ENCODE measurements around the gene AKAP13. TPM values are rescaled to one million over a fixed set of nuclear protein-coding genes. Genes with fewer than 3 reads are reported as not detected.
A peak's percentile ranks its signal among the peaks of the same experiment; 100 is the strongest.

Gene AKAP13
- total and polyA plus RNA-seq, 2 of the 13 experiments (the other 11 are each of a cell fraction or from before 2014, with no cell fraction given): 6.7 to 27.1 TPM

DNA sequence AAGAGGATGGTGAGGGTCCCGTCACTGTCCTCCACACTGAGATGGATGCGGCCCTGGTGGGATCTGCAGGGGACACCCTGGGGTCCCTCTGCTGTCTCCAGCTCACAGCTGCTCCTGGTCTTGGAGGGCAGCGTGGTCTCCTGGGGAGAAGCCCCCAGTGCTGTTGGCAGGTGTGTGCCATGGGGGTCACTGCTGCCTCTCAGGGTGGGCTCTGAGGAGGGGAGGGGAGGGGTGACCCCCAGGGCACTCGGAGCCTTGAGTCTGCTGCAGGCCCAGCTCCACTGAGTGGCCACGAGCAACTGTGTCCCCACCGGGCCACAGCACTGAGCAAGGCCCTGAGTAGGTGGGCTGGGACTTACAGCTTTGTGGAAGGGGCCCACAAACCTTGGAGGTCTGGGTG, 379.6 kb downstream of the AKAP13 start (continued):
- TF ChIP-seq, protein P1, sequence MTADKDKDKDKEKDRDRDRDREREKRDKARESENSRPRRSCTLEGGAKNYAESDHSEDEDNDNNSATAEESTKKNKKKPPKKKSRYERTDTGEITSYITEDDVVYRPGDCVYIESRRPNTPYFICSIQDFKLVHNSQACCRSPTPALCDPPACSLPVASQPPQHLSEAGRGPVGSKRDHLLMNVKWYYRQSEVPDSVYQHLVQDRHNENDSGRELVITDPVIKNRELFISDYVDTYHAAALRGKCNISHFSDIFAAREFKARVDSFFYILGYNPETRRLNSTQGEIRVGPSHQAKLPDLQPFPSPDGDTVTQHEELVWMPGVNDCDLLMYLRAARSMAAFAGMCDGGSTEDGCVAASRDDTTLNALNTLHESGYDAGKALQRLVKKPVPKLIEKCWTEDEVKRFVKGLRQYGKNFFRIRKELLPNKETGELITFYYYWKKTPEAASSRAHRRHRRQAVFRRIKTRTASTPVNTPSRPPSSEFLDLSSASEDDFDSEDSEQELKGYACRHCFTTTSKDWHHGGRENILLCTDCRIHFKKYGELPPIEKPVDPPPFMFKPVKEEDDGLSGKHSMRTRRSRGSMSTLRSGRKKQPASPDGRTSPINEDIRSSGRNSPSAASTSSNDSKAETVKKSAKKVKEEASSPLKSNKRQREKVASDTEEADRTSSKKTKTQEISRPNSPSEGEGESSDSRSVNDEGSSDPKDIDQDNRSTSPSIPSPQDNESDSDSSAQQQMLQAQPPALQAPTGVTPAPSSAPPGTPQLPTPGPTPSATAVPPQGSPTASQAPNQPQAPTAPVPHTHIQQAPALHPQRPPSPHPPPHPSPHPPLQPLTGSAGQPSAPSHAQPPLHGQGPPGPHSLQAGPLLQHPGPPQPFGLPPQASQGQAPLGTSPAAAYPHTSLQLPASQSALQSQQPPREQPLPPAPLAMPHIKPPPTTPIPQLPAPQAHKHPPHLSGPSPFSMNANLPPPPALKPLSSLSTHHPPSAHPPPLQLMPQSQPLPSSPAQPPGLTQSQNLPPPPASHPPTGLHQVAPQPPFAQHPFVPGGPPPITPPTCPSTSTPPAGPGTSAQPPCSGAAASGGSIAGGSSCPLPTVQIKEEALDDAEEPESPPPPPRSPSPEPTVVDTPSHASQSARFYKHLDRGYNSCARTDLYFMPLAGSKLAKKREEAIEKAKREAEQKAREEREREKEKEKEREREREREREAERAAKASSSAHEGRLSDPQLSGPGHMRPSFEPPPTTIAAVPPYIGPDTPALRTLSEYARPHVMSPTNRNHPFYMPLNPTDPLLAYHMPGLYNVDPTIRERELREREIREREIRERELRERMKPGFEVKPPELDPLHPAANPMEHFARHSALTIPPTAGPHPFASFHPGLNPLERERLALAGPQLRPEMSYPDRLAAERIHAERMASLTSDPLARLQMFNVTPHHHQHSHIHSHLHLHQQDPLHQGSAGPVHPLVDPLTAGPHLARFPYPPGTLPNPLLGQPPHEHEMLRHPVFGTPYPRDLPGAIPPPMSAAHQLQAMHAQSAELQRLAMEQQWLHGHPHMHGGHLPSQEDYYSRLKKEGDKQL (CRISPR knock-in tag; IDR thresholded peaks at IDR 0.05; ENCODE audit: low read depth): no peak
- TF ChIP-seq EHMT2 (IDR thresholded peaks at IDR 0.05; ENCODE audit: borderline replicate concordance, low read depth, low read length): no peak
- no peak for TF ChIP-seq ZNF776 (CRISPR knock-in tag; IDR thresholded peaks at IDR 0.05)
- TF ChIP-seq ATM (IDR thresholded peaks at IDR 0.05; ENCODE audit: borderline replicate concordance): no peak
- TF ChIP-seq ZNF143 (CRISPR knock-in tag; IDR thresholded peaks at IDR 0.05): no peak
- no peak for TF ChIP-seq KDM5A (IDR thresholded peaks at IDR 0.05; ENCODE audit: borderline replicate concordance, low read length)

DNA sequence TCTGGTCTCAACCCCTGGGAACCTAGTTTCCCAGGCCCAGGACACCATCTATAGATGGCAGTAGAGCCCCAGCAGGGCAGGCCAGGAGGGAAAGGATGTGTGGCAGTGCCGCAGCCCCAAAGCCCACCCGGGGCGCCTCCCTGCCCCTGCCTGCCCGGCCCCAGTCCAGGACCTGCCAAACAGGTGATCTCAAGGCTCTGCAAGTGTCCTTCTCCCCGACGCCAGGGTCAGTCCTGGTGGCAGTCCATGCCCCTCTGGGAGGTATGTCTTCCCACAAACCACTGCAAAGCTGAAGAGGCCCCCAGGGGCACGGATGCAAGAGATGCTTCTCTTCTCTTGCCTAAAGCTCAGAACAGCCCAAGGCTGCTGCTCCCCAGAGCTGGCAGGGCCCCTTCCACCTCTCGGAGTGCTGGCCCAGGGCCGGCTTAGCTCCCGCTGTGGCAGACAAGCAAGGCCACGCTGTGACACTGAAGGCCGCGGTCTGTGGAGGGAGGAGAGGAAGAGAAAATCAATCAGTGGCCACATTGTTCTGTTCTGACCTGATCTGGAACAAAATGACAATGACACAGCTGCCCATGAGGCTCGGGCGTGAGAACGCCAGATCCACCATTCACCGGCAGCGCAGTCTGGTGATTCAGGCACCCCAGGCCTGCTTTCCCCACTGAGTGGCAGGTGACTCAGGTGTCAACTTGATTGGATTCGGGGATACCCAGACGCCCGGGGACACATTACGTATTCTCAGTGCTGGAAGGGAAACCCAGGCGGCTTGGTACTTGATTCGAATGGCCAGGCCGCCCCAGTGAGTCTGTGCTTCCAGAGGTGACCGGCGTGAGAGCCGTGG, 380.3 kb downstream of the AKAP13 start:
- Histone ChIP-seq H3K79me2 (ENCODE audit: insufficient read depth, low read length) (no peaks in the 10 kb centered on the region), H3K9ac (ENCODE audit: insufficient read depth, low read depth, low read length) (no peak overlapping the region), H3K4me3 (replicated peaks in 1 of 3; ENCODE audit: insufficient read depth in 1 of 3, low read depth in 2 of 3, low read length in 3 of 3) (no peak overlapping the region), H3K4me1 (ENCODE audit: insufficient read depth, low read length) (peaks cover 10% of the 10 kb centered on the region), H3K27ac (ENCODE audit: extremely low read length, insufficient read depth, low read length) (no peak overlapping the region), H3K36me3 (replicated peaks in 1 of 2; ENCODE audit: control insufficient read depth in 1 of 2, insufficient read depth in 2 of 2, low read length in 2 of 2) (peaks cover 8 to 12% of the 10 kb centered on the region in 2 experiments; a peak in 2 of 5 replicates), H3K27me3 (ENCODE audit: control insufficient read depth in 1 of 2, insufficient read depth in 2 of 2, low read length in 2 of 2) (no peaks in the 10 kb centered on the region), H2AFZ (ENCODE audit: low read length) (no peak overlapping the region), H3K9me3 (ENCODE audit: low read length) (no peaks in the 10 kb centered on the region), H3K4me2 (ENCODE audit: low read depth, low read length) (no peak overlapping the region), H4K20me1 (ENCODE audit: insufficient read depth, low read length) (no peaks in the 10 kb centered on the region)
- DNase-seq (ENCODE audit: low spot score) (no peak), FAIRE-seq (no peak), ATAC-seq (no peak; the same call in 2 of the 3 replicates)
- 97% methylated on average over 15 of the region's 28 CpGs for WGBS (ENCODE audit: low lambda C conversion rate)
- POLR2A ChIA-PET: no interaction called here
- in situ Hi-C loops (cut with HindIII; ENCODE audit: extremely low pct_ligation_motif_present, low pct_unique_long_range_greater_than_20kb): no loop called here
- BruUV-seq (replicated peaks): no TSS peak
- CTCF ChIA-PET (ENCODE audit: low intra/inter-chr PET ratio, low total read pairs): no interaction called here
- intact Hi-C loops (cut with micrococcal nuclease; ENCODE audit: unreplicated experiment): no loop called here
- TF ChIP-seq, protein P2, sequence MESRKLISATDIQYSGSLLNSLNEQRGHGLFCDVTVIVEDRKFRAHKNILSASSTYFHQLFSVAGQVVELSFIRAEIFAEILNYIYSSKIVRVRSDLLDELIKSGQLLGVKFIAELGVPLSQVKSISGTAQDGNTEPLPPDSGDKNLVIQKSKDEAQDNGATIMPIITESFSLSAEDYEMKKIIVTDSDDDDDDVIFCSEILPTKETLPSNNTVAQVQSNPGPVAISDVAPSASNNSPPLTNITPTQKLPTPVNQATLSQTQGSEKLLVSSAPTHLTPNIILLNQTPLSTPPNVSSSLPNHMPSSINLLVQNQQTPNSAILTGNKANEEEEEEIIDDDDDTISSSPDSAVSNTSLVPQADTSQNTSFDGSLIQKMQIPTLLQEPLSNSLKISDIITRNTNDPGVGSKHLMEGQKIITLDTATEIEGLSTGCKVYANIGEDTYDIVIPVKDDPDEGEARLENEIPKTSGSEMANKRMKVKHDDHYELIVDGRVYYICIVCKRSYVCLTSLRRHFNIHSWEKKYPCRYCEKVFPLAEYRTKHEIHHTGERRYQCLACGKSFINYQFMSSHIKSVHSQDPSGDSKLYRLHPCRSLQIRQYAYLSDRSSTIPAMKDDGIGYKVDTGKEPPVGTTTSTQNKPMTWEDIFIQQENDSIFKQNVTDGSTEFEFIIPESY (CRISPR knock-in tag; IDR thresholded peaks at IDR 0.05): peak; percentile 47; the same call in 1 of the 2 replicates
- TF ChIP-seq STAG1 (CRISPR knock-in tag; IDR thresholded peaks at IDR 0.05): peak; percentile 50
- TF ChIP-seq, protein P3, sequence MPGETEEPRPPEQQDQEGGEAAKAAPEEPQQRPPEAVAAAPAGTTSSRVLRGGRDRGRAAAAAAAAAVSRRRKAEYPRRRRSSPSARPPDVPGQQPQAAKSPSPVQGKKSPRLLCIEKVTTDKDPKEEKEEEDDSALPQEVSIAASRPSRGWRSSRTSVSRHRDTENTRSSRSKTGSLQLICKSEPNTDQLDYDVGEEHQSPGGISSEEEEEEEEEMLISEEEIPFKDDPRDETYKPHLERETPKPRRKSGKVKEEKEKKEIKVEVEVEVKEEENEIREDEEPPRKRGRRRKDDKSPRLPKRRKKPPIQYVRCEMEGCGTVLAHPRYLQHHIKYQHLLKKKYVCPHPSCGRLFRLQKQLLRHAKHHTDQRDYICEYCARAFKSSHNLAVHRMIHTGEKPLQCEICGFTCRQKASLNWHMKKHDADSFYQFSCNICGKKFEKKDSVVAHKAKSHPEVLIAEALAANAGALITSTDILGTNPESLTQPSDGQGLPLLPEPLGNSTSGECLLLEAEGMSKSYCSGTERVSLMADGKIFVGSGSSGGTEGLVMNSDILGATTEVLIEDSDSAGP (CRISPR knock-in tag; IDR thresholded peaks at IDR 0.05; ENCODE audit: borderline replicate concordance): 0 out of 2 replicates have a peak, but pooled peaks have one; percentile 25
- TF ChIP-seq, protein P4, sequence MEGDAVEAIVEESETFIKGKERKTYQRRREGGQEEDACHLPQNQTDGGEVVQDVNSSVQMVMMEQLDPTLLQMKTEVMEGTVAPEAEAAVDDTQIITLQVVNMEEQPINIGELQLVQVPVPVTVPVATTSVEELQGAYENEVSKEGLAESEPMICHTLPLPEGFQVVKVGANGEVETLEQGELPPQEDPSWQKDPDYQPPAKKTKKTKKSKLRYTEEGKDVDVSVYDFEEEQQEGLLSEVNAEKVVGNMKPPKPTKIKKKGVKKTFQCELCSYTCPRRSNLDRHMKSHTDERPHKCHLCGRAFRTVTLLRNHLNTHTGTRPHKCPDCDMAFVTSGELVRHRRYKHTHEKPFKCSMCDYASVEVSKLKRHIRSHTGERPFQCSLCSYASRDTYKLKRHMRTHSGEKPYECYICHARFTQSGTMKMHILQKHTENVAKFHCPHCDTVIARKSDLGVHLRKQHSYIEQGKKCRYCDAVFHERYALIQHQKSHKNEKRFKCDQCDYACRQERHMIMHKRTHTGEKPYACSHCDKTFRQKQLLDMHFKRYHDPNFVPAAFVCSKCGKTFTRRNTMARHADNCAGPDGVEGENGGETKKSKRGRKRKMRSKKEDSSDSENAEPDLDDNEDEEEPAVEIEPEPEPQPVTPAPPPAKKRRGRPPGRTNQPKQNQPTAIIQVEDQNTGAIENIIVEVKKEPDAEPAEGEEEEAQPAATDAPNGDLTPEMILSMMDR (CRISPR knock-in tag; IDR thresholded peaks at IDR 0.05): peak; percentile 36
